Fibroblast of peridontal ligament (primary cell): Measurements from ENCODE around the gene ZBTB26.
A peak's percentile ranks its signal among the peaks of the same experiment; 100 is the strongest.
"Not testable (repeated sequence)": the region's sequence is repeated elsewhere in the genome, so short reads cannot be mapped to it uniquely, and the experiment has no call there.

Experiments used
- DNase-seq: peaks from one replicate; pipeline ENCODE4 v3.0.0-alpha.2; 2010; ENCODE audit errors: extremely low read depth

ZBTB26 gene

GRCh38 chr9:122923947-122924346 lies 7.4 kb downstream of the ZBTB26 start:
- DNase-seq, result no peak

GRCh38 chr9:122922713-122923112 lies 8.6 kb downstream of the ZBTB26 start:
- DNase-seq, result no peak

GRCh38 chr9:122918310-122918709 lies 13.0 kb downstream of the ZBTB26 start:
- no peak for DNase-seq

GRCh38 chr9:122912964-122913673 lies 18.2 kb downstream of the ZBTB26 start, which contains the start of gene ZBTB6:
Gene ZBTB6, minus strand, starts transcription at chr9:122913323. Its CDS starts 1,251 bp downstream, at chr9:122912072.
- peak; percentile 85 for DNase-seq

GRCh38 chr9:122912671-122912963 lies 18.7 kb downstream of the ZBTB26 start:
- no peak for DNase-seq

GRCh38 chr9:122906122-122906521 lies 25.2 kb downstream of the ZBTB26 start:
- not testable (repeated sequence) for DNase-seq

- peak; percentile 100 for DNase-seq
These were observed 26.2 kb downstream of the ZBTB26 start, which contains the start of gene RC3H2 for GRCh38 chr9:122904823-122905710. Gene RC3H2, minus strand, starts transcription at chr9:122905359. Its CDS starts 7,850 bp downstream, at chr9:122897509.

GRCh38 chr9:122904466-122904822 lies 26.9 kb downstream of the ZBTB26 start:
- DNase-seq, result peak; percentile 39

GRCh38 chr9:122900791-122901190 lies 30.5 kb downstream of the ZBTB26 start:
- DNase-seq, result peak; percentile 57

- DNase-seq, result peak; percentile 46
These were observed 33.3 kb downstream of the ZBTB26 start for GRCh38 chr9:122897969-122898368.

GRCh38 chr9:122888480-122888879 lies 42.8 kb downstream of the ZBTB26 start:
- no peak for DNase-seq

- no peak for DNase-seq
These were observed 48.2 kb downstream of the ZBTB26 start for GRCh38 chr9:122883125-122883524.

GRCh38 chr9:122879443-122879842 lies 51.9 kb downstream of the ZBTB26 start:
- DNase-seq, result no peak

- DNase-seq, result no peak
These were observed 55.8 kb downstream of the ZBTB26 start for GRCh38 chr9:122875523-122875922.

- not testable (repeated sequence) for DNase-seq
These were observed 64.0 kb downstream of the ZBTB26 start for GRCh38 chr9:122867276-122867675.

GRCh38 chr9:122866079-122866478 lies 65.2 kb downstream of the ZBTB26 start:
- DNase-seq, result no peak
